Vagina (tissue), 2 donors: Measurements from ENCODE around the gene RALB. TPM values are rescaled to one million over a fixed set of nuclear protein-coding genes. Genes with fewer than 3 reads are reported as not detected.
"Not testable (repeated sequence)": the region's sequence is repeated elsewhere in the genome, so short reads cannot be mapped to it uniquely, and the experiment has no call there.

Source experiments
- DNase-seq, 2 donors: peaks; one replicate each; pipeline ENCODE4 v3.0.0-alpha.2; 2017; ENCODE audit errors: extremely low spot score in 2 of 2
- H3K27ac ChIP-seq: fragments of 200-600 bp; sonication (generic); one replicate; pipeline ENCODE4 v1.5.1; 2019
- H3K27me3 ChIP-seq: fragments of 200-600 bp; sonication (generic); one replicate; pipeline ENCODE4 v1.5.1; 2019
- H3K36me3 ChIP-seq, 2 donors: fragments of 200-600 bp; sonication (generic); one replicate each; pipeline ENCODE4 v1.5.1; 2017 to 2019
- H3K4me1 ChIP-seq: fragments of 200-600 bp; sonication (generic); one replicate; pipeline ENCODE4 v1.5.1; 2019
- H3K4me3 ChIP-seq, 2 donors: fragments of 200-600 bp; sonication (generic); 1 replicate in 1 of 2; 2 replicates in 1 of 2; pipeline ENCODE4 v1.5.1; 2016 to 2019
- H3K9me3 ChIP-seq: fragments of 200-600 bp; sonication (generic); one replicate; pipeline ENCODE4 v1.5.1; 2019
- POLR2A ChIP-seq, 2 donors: fragments of 450-650 bp; IDR thresholded peaks; one replicate each; pipeline ENCODE4 v1.6.1; 2017; ENCODE audit warnings: antibody characterized with exemption in 2 of 2, mild to moderate bottlenecking in 2 of 2, moderate library complexity in 2 of 2
- POLR2AphosphoS5 ChIP-seq, 2 donors: sonication (generic); formaldehyde crosslinking; IDR thresholded peaks; one replicate each; pipeline ENCODE4 v1.9.0; 2017; ENCODE audit warnings: antibody characterized with exemption in 2 of 2, mild to moderate bottlenecking in 2 of 2, low read depth in 1 of 2; ENCODE audit not compliant: insufficient read depth in 1 of 2
- intact Hi-C: fragments of 100-400 bp; cut with DNase I; formaldehyde crosslinking; loops from one replicate; pipeline ENCODE4 v1.15.1; 2023
- total RNA-seq: library from RNA; depleted of rRNA; stranded (reverse); fragments of >200 nt; gene quantifications from one replicate; pipeline ENCODE4 v1.2.3, GENCODE V29; 2016
- TF ChIP-seq, protein P1 (sequence below), 3 experiments: fragments of 450-650 bp in 2 of 3; fragments of 200-600 bp in 1 of 3; sonication (generic) in 1 of 3; IDR thresholded peaks; one replicate each; pipeline ENCODE4 v1.5.1; 2017 to 2019; ENCODE audit warnings: antibody characterized with exemption in 3 of 3, mild to moderate bottlenecking in 2 of 3, moderate library complexity in 2 of 3

The RALB gene
- total RNA-seq, 1 donor from 2014 or later: 44.0 TPM

DNA sequence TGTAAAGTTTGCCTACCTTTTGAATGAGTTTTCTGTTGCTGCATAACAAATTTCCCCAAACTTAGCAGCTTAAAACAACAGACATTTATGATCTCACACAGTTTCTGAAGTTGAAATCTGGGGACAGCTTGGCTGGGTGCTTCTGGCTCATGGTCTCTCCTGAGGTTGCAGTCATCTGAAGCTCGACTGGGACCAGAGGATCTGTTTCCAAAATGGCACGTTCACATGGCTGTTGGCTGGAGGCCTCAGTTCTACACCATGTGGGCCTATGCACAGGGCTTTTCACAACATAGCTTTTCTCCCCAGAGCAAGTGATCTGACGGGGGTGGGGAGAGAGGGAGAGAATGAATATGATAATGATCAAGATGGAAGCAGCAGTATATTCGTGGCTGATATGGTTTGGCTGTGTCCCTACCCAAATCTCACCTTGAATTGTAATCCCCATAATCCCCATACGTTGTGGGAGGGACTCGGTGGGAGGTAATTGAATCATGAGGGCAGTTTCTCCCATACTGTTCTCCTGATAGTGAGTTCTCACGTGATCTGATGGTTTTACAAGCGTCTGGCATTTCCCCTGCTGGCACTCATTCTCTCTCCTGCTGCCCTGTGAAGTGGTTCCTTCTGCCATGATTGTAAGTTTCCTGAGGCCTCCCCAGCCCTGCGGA lies 3.5 kb downstream of the RALB start:
- no peaks in the 10 kb centered on the region for H3K36me3 ChIP-seq
- intact Hi-C loops: no loop called here
- DNase-seq: no peak
- H3K9me3 ChIP-seq: no peaks in the 10 kb centered on the region
- no peaks in the 10 kb centered on the region for H3K27me3 ChIP-seq
- no peak overlapping the region for H3K27ac ChIP-seq
- peaks cover 70% of the 10 kb centered on the region for H3K4me1 ChIP-seq
- TF ChIP-seq, protein P1, sequence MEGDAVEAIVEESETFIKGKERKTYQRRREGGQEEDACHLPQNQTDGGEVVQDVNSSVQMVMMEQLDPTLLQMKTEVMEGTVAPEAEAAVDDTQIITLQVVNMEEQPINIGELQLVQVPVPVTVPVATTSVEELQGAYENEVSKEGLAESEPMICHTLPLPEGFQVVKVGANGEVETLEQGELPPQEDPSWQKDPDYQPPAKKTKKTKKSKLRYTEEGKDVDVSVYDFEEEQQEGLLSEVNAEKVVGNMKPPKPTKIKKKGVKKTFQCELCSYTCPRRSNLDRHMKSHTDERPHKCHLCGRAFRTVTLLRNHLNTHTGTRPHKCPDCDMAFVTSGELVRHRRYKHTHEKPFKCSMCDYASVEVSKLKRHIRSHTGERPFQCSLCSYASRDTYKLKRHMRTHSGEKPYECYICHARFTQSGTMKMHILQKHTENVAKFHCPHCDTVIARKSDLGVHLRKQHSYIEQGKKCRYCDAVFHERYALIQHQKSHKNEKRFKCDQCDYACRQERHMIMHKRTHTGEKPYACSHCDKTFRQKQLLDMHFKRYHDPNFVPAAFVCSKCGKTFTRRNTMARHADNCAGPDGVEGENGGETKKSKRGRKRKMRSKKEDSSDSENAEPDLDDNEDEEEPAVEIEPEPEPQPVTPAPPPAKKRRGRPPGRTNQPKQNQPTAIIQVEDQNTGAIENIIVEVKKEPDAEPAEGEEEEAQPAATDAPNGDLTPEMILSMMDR (IDR thresholded peaks at IDR 0.05): no peak
- TF ChIP-seq POLR2A (IDR thresholded peaks at IDR 0.05): no peak
- no peak for TF ChIP-seq POLR2AphosphoS5 (IDR thresholded peaks at IDR 0.05; ENCODE audit: insufficient read depth in 1 of 2, low read depth in 1 of 2)
- H3K4me3 ChIP-seq: no peak overlapping the region

DNA sequence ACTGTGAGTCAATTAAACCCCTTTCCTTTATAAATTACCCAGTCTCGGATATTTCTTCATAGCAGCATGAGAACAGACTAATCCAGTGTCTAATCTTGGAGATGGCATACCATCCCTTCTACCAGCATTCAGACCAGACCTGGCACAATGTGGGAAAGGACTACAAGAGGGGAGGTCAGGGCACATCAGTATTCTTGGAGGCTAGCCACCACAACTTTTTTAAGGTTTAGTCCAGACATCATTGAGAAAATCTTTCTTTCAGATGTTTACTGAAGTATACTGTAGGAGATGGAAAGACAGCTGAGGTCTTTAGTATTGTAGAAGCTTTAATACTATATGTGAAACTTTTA lies 4.0 kb downstream of the RALB start:
- Histone ChIP-seq H3K4me3 (no peak overlapping the region), H3K9me3 (no peaks in the 10 kb centered on the region), H3K27me3 (no peaks in the 10 kb centered on the region), H3K36me3 (no peaks in the 10 kb centered on the region), H3K27ac (no peak overlapping the region), H3K4me1 (peaks cover 70% of the 10 kb centered on the region)
- no peak for TF ChIP-seq POLR2AphosphoS5 (IDR thresholded peaks at IDR 0.05; ENCODE audit: insufficient read depth in 1 of 2, low read depth in 1 of 2)
- no peak for TF ChIP-seq POLR2A (IDR thresholded peaks at IDR 0.05)
- TF ChIP-seq, protein P1 (IDR thresholded peaks at IDR 0.05): no peak
- DNase-seq: no peak
- intact Hi-C loops: no loop called here

DNA sequence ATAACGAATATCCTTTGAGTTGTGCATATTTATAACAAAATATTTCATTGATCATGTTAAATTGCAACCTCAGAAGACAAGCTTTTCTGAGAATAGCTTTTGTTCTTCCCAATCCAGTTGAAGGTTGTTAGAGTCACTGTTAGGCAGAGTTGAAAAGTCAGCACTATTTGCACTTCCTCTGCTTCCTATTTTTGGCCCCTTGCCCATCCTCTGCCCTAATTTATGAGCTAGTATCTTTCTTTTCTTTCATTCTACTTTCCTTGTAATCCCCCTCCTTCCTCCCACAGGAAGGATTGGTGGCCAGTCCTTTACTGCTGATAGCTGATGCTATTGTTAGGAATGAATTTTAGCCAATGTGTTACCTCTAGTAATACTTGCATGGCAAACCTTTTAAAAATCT lies 4.9 kb downstream of the RALB start:
- no peaks in the 10 kb centered on the region for H3K27me3 ChIP-seq
- intact Hi-C loops: no loop called here

DNA sequence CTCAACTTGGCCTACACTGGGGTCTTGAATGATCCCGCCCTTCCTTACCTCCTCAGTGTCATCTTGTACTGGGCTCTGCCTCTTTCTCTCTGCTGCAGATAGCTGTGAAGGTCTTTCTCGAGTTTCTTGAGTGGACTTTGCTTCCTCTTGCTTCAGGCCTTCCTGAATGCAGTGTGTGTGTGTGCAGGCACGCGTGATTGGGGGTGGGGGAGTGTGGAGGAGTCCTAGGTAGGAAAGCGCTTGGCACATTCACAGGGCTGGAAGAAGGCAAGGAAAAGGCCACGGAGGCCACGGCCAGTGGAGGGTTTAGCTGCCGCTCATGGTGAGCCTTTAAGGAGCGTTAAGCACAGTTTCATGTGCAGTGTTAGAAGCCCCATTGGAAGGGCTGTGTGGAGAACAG lies 5.5 kb downstream of the RALB start:
- no peak overlapping the region for H3K27ac ChIP-seq
- TF ChIP-seq POLR2A (IDR thresholded peaks at IDR 0.05) (no peak), POLR2AphosphoS5 (IDR thresholded peaks at IDR 0.05; ENCODE audit: insufficient read depth in 1 of 2, low read depth in 1 of 2) (no peak)
- TF ChIP-seq, protein P1 (IDR thresholded peaks at IDR 0.05): no peak
- no peaks in the 10 kb centered on the region for H3K36me3 ChIP-seq
- no peak for DNase-seq
- intact Hi-C loops: no loop called here
- no peaks in the 10 kb centered on the region for H3K9me3 ChIP-seq
- no peak overlapping the region for H3K4me3 ChIP-seq
- H3K4me1 ChIP-seq: peaks cover 80% of the 10 kb centered on the region
- H3K27me3 ChIP-seq: no peaks in the 10 kb centered on the region

More for the DNA sequence above, 4.9 kb downstream of the RALB start:
- no peak overlapping the region for H3K27ac ChIP-seq
- DNase-seq: no peak
- TF ChIP-seq POLR2AphosphoS5 (IDR thresholded peaks at IDR 0.05; ENCODE audit: insufficient read depth in 1 of 2, low read depth in 1 of 2): no peak
- TF ChIP-seq, protein P1 (IDR thresholded peaks at IDR 0.05): no peak
- TF ChIP-seq POLR2A (IDR thresholded peaks at IDR 0.05): no peak
- no peaks in the 10 kb centered on the region for H3K36me3 ChIP-seq
- no peaks in the 10 kb centered on the region for H3K9me3 ChIP-seq
- no peak overlapping the region for H3K4me3 ChIP-seq
- peaks cover 73% of the 10 kb centered on the region for H3K4me1 ChIP-seq

DNA sequence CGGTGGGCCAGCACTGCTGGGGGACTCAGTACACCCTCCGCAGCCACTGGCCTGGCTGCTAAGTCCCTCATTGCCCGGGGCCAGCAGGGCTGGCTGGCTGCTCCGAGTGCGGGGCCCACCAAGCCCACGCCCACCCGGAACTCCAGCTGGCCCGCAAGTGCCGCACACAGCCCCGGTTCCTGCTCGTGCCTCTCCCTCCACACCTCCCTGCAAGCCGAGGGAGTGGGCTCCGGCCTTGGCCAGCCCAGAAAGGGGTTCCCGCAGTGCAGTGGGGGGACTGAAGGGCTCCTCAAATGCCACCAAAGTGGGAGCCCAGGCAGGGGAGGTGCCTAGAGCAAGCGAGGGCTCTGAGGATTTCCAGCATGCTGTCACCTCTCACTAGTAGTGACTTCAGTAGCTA lies 7.3 kb downstream of the RALB start:
- intact Hi-C loops, H3K9me3 ChIP-seq, DNase-seq, H3K4me3 ChIP-seq, H3K27me3 ChIP-seq, H3K36me3 ChIP-seq, H3K27ac ChIP-seq: not testable (repeated sequence)
- peaks cover 65% of the 10 kb centered on the region for H3K4me1 ChIP-seq
